Measurements from ENCODE around the gene UROC1. TPM values are rescaled to one million over a fixed set of nuclear protein-coding genes. Genes with fewer than 3 reads are reported as not detected.

Gene UROC1
- total RNA-seq, 2 donors from 2014 or later: not detected

DNA sequence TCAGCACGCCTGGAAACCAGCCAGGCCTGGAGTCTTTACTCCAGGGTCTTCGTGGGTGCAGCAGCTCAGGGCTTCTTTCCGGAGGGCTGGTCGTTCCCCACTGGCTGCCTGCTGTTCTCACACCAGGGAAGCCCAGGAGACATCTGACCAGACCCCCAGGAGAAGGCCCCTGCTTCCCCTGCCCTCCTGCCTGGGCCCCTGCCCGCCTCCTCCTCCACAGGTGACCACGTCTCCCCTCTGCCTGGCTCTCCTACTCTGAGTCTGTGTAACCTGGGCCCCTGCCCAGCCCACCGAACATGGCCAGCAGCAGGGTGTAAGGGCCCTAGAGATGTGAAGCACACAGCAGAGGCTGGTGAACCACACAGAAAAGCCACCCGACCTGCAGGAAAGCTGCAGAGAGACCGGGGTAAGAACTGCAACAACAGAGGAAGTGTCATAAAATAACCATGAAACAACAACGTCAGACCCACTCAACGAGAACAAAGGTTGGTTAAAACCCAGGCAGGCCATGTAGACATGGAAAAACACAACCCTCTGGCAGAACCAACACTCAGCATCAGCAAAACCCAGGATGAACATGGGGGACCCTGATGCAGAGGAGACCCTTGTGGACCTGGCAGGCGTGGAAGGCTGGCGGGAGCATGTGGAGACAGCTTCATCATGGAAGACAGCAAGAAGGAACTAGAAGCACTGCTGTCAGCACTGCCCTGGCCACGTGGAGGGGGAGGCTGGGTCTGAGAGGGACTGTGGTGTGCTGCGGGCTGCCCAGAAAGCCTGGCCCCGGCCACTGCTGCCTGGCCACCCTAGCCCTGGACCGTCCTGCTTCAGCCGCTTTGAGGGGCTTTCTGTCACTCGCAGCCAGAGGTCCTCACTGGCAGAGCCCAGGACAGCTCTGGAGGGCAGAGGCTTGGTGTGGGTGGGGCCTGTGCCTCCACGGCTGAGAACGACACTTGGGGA lies 20.4 kb downstream of the UROC1 start:
- no peaks in the 10 kb centered on the region for H3K4me1 ChIP-seq
- no peaks in the 10 kb centered on the region for H3K36me3 ChIP-seq
- H3K27me3 ChIP-seq: no peaks in the 10 kb centered on the region
- no peak overlapping the region for H3K4me3 ChIP-seq
- H3K27ac ChIP-seq: no peak overlapping the region
- H3K9me3 ChIP-seq: no peaks in the 10 kb centered on the region
- TF ChIP-seq, protein P1, sequence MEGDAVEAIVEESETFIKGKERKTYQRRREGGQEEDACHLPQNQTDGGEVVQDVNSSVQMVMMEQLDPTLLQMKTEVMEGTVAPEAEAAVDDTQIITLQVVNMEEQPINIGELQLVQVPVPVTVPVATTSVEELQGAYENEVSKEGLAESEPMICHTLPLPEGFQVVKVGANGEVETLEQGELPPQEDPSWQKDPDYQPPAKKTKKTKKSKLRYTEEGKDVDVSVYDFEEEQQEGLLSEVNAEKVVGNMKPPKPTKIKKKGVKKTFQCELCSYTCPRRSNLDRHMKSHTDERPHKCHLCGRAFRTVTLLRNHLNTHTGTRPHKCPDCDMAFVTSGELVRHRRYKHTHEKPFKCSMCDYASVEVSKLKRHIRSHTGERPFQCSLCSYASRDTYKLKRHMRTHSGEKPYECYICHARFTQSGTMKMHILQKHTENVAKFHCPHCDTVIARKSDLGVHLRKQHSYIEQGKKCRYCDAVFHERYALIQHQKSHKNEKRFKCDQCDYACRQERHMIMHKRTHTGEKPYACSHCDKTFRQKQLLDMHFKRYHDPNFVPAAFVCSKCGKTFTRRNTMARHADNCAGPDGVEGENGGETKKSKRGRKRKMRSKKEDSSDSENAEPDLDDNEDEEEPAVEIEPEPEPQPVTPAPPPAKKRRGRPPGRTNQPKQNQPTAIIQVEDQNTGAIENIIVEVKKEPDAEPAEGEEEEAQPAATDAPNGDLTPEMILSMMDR (IDR thresholded peaks at IDR 0.05): no peak
- no peak for DNase-seq (ENCODE audit: low spot score)

DNA sequence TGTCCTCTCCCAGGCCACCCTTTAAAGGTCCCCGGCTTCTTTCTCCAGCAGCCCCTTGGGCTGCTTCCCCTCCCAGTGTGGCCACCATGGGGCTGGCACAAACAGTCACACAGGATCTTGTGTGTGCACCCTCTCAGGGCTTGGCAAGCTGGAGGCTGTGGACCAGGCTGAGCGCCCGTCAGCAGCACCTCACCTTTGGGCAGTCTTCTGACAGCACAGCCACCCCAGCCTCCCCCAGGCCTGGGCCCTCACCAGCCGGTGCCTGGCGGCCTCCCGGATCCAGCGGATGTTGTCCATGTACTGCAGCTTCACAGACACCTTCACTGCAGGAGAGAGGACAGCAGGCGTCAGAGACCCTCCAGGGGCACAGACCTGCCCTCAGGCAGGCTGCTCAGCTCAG lies 21.8 kb downstream of the UROC1 start:
- Histone ChIP-seq H3K27me3 (no peaks in the 10 kb centered on the region), H3K4me3 (no peak overlapping the region), H3K4me1 (no peaks in the 10 kb centered on the region), H3K9me3 (no peaks in the 10 kb centered on the region), H3K36me3 (no peaks in the 10 kb centered on the region), H3K27ac (no peak overlapping the region)
- TF ChIP-seq, protein P1 (IDR thresholded peaks at IDR 0.05): no peak
- no peak for DNase-seq (ENCODE audit: low spot score)

DNA sequence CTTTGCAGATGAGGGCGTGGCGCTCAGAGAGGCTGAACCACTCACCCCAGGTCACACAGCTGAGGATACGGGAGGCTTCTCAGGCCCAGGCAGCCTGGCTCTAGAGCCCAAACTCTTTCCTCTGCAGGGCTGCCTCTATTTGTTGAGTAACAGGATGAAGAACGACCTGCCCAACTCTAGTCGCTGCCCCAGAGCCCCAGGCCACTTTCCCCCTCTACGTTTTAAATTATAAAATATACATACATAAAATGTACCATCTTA lies 22.7 kb downstream of the UROC1 start:
- Histone ChIP-seq H3K9me3 (no peaks in the 10 kb centered on the region), H3K4me1 (no peaks in the 10 kb centered on the region), H3K27me3 (no peaks in the 10 kb centered on the region), H3K4me3 (no peak overlapping the region), H3K27ac (no peak overlapping the region), H3K36me3 (no peaks in the 10 kb centered on the region)
- no peak for DNase-seq (ENCODE audit: low spot score)
- TF ChIP-seq, protein P1 (IDR thresholded peaks at IDR 0.05): no peak

DNA sequence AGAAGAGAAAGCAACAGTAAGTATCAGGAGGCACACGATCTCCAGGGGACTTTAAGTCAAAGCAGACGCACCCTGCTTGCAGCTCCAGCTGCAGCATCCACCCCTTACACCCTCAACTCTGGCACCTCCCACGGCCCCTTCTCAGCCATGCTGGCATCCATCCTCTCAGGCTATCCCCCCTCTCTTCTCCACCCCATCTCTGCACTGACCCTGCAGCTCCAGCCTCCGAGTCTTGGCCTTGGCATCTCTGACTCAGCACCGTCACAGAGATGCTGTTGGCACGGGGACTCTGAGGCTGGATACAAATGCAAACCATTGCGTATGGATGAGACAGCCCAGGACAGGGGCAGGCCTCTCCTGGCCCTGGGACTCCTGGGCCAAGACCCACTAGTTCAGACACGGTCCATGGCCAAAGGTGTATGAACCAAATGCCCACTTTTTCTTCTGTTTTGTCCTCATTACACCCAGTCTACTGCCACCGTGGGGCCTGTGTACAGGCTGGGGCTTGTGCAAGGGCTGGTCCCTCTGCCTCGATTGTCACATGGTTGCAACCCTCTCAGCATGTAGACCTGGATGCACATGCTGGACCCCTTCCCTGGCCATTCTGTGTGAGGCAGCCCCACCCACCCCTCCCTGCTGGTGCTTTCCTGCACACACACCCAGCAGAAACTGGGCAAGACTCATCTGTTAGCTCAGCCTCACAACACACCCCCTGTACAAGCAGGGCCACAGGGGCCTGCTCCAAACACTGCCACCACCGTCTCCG lies 23.2 kb downstream of the UROC1 start:
- no peaks in the 10 kb centered on the region for H3K27me3 ChIP-seq
- no peak overlapping the region for H3K4me3 ChIP-seq
- no peaks in the 10 kb centered on the region for H3K36me3 ChIP-seq
- no peaks in the 10 kb centered on the region for H3K4me1 ChIP-seq
- no peak for DNase-seq (ENCODE audit: low spot score)
- no peaks in the 10 kb centered on the region for H3K9me3 ChIP-seq
- TF ChIP-seq, protein P1 (IDR thresholded peaks at IDR 0.05): no peak
- no peak overlapping the region for H3K27ac ChIP-seq

DNA sequence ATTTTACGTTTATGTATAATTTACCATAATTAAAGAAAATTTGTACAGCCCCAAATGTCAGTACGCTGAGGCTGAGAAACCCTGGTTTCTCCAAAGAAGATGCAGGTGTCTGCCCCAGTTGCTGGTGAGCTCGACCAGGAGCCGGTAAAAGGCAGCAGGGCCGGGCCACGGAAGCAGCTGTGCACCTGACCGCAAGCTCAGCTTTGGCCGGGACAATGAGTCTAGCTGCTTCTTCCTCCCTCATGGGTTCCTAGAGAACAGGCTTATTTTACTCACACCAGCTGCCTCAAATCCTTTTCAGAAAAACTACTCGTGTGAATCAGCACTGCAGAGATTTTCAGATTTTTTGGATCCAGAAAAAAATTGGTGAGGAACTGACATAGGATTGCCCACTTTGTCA lies 23.8 kb downstream of the UROC1 start:
- TF ChIP-seq, protein P1 (IDR thresholded peaks at IDR 0.05): no peak
- no peaks in the 10 kb centered on the region for H3K4me1 ChIP-seq
- no peaks in the 10 kb centered on the region for H3K27me3 ChIP-seq
- no peak overlapping the region for H3K27ac ChIP-seq
- H3K9me3 ChIP-seq: no peaks in the 10 kb centered on the region
- H3K36me3 ChIP-seq: no peaks in the 10 kb centered on the region
- H3K4me3 ChIP-seq: no peak overlapping the region
- DNase-seq (ENCODE audit: low spot score): no peak

Data from right atrium auricular region (tissue), 2 donors.